ENCODE results near the gene SSBP1.

- TF ChIP-seq POLR2A (IDR thresholded peaks at IDR 0.05; ENCODE audit: low read length): no peak
- TF ChIP-seq, protein P1, sequence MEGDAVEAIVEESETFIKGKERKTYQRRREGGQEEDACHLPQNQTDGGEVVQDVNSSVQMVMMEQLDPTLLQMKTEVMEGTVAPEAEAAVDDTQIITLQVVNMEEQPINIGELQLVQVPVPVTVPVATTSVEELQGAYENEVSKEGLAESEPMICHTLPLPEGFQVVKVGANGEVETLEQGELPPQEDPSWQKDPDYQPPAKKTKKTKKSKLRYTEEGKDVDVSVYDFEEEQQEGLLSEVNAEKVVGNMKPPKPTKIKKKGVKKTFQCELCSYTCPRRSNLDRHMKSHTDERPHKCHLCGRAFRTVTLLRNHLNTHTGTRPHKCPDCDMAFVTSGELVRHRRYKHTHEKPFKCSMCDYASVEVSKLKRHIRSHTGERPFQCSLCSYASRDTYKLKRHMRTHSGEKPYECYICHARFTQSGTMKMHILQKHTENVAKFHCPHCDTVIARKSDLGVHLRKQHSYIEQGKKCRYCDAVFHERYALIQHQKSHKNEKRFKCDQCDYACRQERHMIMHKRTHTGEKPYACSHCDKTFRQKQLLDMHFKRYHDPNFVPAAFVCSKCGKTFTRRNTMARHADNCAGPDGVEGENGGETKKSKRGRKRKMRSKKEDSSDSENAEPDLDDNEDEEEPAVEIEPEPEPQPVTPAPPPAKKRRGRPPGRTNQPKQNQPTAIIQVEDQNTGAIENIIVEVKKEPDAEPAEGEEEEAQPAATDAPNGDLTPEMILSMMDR (IDR thresholded peaks at IDR 0.05): no peak
- TF ChIP-seq ZC3H11A (IDR thresholded peaks at IDR 0.05): no peak
- no peak for TF ChIP-seq RCOR1 (IDR thresholded peaks at IDR 0.05; ENCODE audit: low read depth, low read length)
- TF ChIP-seq MYC (IDR thresholded peaks at IDR 0.05; ENCODE audit: borderline replicate concordance, low read length): no peak
- no peak for TF ChIP-seq RAD21 (conservative IDR thresholded peaks at IDR 0.05 in 1 of 2, IDR thresholded peaks at IDR 0.05 in 1 of 2)
- TF ChIP-seq BHLHE40 (IDR thresholded peaks at IDR 0.05; ENCODE audit: low read depth, low read length): no peak
- no peak for TF ChIP-seq CEBPB (IDR thresholded peaks at IDR 0.05)
- TF ChIP-seq NR3C1 (IDR thresholded peaks at IDR 0.05): no peak
- TF ChIP-seq SMC3 (IDR thresholded peaks at IDR 0.05): no peak
Observed at GRCh38 chr7:141717450-141717849, 20.7 kb upstream of the SSBP1 start.
